C4-2B (cell line): ENCODE data around the gene WNT2.

Experiments used
- CTCF ChIP-seq: fragments of 450-650 bp; conservative IDR thresholded peaks from 2 replicates; pipeline ENCODE4 v1.5.1; 2017; ENCODE audit warnings: mild to moderate bottlenecking
- ZFX ChIP-seq: fragments of 450-650 bp; IDR thresholded peaks from 2 replicates; pipeline ENCODE4 v1.6.1; 2017

- TF ChIP-seq CTCF (no peak), ZFX (no peak)
Observed at GRCh38 chr7:117278040-117278439, 44.8 kb downstream of the WNT2 start.
